ENCODE measurements around the gene TM9SF4. TPM values are rescaled to one million over a fixed set of nuclear protein-coding genes. Genes with fewer than 3 reads are reported as not detected.
"Not testable (repeated sequence)": the region's sequence is repeated elsewhere in the genome, so short reads cannot be mapped to it uniquely, and the experiment has no call there.

Gene TM9SF4
- total RNA-seq, 1 experiment from 2014 or later = 26.9 TPM

DNA sequence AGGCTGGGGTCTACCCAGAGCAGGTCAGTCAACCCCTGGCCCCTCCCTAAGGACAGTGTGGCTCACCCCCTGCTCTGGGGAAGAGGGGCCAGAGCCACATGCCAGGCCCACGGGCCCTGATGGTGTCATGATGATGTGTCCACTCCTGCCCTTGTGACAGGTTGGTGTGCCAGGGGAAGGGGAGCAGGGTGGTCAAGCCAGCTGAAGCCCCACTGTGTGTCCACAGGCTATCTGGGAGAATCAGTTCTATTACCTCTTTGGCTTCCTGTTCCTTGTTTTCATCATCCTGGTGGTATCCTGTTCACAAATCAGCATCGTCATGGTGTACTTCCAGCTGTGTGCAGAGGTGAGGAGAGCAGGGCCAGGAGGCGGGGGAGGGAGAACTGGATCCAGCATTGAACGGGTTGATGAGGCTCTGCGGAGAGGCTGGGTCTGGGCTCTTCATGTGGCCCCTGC lies 50.3 kb downstream of the TM9SF4 start:
- H3K36me3 ChIP-seq = peaks cover 77% of the 10 kb centered on the region
- no peak overlapping the region for H3K4me3 ChIP-seq
- H3K4me1 ChIP-seq (replicated peaks) = peaks cover 10% of the 10 kb centered on the region
- no peak overlapping the region for H3K27ac ChIP-seq
- no peak for DNase-seq (ENCODE audit: low read depth in 1 of 2, low spot score in 2 of 2)
- no peaks in the 10 kb centered on the region for H3K27me3 ChIP-seq (replicated peaks)
- no peaks in the 10 kb centered on the region for H3K9me3 ChIP-seq (replicated peaks)

DNA sequence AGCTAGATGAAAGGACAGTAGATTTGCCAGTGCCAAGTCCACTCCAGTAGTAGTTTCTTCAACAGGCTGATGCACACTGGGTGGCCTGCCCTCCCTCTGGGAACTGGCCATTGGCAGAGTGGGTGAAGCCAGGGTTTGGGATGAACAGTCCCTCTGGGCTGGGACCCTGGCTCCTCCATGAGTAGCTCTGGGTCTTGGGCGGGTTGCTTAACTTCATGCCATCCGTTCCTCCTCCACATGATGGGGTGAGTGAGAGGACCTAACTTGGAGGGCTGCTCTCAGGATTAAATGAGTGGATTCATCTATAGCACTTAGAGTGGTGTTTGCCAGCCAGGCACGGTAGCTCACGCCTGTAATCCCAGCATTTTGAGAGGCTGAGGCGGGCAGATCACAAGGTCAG lies 50.8 kb downstream of the TM9SF4 start:
- peaks cover 79% of the 10 kb centered on the region for H3K36me3 ChIP-seq
- H3K27me3 ChIP-seq (replicated peaks) = no peaks in the 10 kb centered on the region
- peaks cover 4% of the 10 kb centered on the region for H3K4me1 ChIP-seq (replicated peaks)
- no peaks in the 10 kb centered on the region for H3K9me3 ChIP-seq (replicated peaks)
- no peak for DNase-seq (ENCODE audit: low read depth in 1 of 2, low spot score in 2 of 2)
- no peak overlapping the region for H3K27ac ChIP-seq
- H3K4me3 ChIP-seq = no peak overlapping the region

DNA sequence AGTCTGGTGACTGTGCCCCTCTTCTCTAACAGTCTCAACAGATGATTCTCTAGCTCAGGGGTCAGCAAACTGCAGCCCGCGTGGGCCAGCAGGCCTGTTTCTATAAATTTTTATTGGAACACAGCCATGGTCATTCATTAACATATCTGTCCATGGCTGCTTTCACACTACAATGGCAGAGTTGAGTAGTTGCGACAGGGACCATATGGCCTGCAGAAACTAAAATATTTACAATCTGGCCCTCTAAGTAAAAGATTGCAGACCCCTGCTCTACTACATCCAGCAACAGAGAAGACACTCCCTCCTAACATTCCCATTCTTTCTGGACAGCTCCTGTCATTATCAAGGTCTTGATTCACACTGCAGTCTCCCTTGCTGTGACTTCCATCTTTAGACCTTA lies 52.8 kb downstream of the TM9SF4 start:
- H3K9me3 ChIP-seq (replicated peaks) = no peaks in the 10 kb centered on the region
- DNase-seq (ENCODE audit: low read depth in 1 of 2, low spot score in 2 of 2) = no peak
- no peaks in the 10 kb centered on the region for H3K27me3 ChIP-seq (replicated peaks)
- H3K4me3 ChIP-seq = no peak overlapping the region
- H3K36me3 ChIP-seq = peaks cover 82% of the 10 kb centered on the region
- H3K4me1 ChIP-seq (replicated peaks) = no peaks in the 10 kb centered on the region
- no peak overlapping the region for H3K27ac ChIP-seq

DNA sequence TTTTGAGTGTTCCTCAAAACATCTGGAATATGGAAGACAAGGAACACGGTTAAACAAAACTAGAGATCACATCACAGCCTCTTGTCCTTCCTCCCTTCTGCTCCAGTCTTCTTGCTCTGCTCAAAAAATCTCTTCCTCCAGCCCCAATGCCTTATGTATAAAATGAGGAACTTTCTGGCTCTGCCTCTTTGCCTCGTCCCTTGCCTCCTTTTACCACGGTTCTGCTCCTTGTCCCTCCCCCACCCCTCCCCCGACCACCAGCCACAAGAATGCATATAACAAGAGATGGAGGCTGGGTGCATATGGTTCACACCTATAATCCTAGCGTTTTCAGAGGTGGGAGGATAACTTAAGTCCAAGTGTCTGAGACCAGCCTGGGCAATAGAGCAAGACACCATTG lies 54.4 kb downstream of the TM9SF4 start:
- no peaks in the 10 kb centered on the region for H3K4me1 ChIP-seq (replicated peaks)
- H3K9me3 ChIP-seq (replicated peaks) = no peaks in the 10 kb centered on the region
- H3K36me3 ChIP-seq = peaks cover 67% of the 10 kb centered on the region
- H3K27me3 ChIP-seq (replicated peaks) = no peaks in the 10 kb centered on the region
- DNase-seq (ENCODE audit: low read depth in 1 of 2, low spot score in 2 of 2) = no peak
- no peak overlapping the region for H3K27ac ChIP-seq
- no peak overlapping the region for H3K4me3 ChIP-seq

DNA sequence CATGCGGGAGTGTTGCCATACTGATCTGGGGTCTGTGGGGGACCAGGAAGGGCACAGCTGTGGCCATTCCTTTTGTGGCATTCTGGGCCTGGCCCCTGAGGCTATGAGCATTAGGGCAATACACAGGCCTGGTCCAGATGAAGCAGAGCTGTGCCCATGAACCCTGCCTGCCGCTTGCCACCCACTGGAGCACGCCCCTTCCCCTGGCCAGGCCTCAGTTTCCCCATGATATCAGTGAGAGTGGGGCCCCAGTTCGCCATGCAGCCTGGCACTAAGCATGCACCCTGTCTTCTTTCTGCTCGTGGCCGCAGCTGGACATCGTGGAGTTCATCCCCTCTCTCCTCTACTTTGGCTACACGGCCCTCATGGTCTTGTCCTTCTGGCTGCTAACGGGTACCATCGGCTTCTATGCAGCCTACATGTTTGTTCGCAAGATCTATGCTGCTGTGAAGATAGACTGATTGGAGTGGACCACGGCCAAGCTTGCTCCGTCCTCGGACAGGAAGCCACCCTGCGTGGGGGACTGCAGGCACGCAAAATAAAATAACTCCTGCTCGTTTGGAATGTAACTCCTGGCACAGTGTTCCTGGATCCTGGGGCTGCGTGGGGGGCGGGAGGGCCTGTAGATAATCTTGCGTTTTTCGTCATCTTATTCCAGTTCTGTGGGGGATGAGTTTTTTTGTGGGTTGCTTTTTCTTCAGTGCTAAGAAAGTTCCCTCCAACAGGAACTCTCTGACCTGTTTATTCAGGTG lies 55.6 kb downstream of the TM9SF4 start:
- DNase-seq (ENCODE audit: low read depth in 1 of 2, low spot score in 2 of 2) = no peak
- Histone ChIP-seq H3K27me3 (replicated peaks) (no peaks in the 10 kb centered on the region), H3K4me3 (no peak overlapping the region), H3K27ac (no peak overlapping the region), H3K4me1 (replicated peaks) (no peaks in the 10 kb centered on the region), H3K36me3 (peaks cover 55% of the 10 kb centered on the region), H3K9me3 (replicated peaks) (no peaks in the 10 kb centered on the region)

GRCh38 chr20:32165836-32166545 lies 56.5 kb downstream of the TM9SF4 start:
- Histone ChIP-seq H3K4me3 (no peak overlapping the region), H3K4me1 (replicated peaks) (no peaks in the 10 kb centered on the region), H3K27me3 (replicated peaks) (no peaks in the 10 kb centered on the region), H3K27ac (no peak overlapping the region), H3K9me3 (replicated peaks) (no peaks in the 10 kb centered on the region), H3K36me3 (peaks cover 49% of the 10 kb centered on the region)
- DNase-seq (ENCODE audit: low read depth in 1 of 2, low spot score in 2 of 2) = no peak

GRCh38 chr20:32167552-32167951 lies 58.0 kb downstream of the TM9SF4 start:
- DNase-seq (ENCODE audit: low read depth in 1 of 2, low spot score in 2 of 2) = no peak
- peaks cover 33% of the 10 kb centered on the region for H3K36me3 ChIP-seq
- no peak overlapping the region for H3K4me3 ChIP-seq
- no peaks in the 10 kb centered on the region for H3K27me3 ChIP-seq (replicated peaks)
- no peak overlapping the region for H3K27ac ChIP-seq
- no peaks in the 10 kb centered on the region for H3K9me3 ChIP-seq (replicated peaks)
- H3K4me1 ChIP-seq (replicated peaks) = no peaks in the 10 kb centered on the region

DNA sequence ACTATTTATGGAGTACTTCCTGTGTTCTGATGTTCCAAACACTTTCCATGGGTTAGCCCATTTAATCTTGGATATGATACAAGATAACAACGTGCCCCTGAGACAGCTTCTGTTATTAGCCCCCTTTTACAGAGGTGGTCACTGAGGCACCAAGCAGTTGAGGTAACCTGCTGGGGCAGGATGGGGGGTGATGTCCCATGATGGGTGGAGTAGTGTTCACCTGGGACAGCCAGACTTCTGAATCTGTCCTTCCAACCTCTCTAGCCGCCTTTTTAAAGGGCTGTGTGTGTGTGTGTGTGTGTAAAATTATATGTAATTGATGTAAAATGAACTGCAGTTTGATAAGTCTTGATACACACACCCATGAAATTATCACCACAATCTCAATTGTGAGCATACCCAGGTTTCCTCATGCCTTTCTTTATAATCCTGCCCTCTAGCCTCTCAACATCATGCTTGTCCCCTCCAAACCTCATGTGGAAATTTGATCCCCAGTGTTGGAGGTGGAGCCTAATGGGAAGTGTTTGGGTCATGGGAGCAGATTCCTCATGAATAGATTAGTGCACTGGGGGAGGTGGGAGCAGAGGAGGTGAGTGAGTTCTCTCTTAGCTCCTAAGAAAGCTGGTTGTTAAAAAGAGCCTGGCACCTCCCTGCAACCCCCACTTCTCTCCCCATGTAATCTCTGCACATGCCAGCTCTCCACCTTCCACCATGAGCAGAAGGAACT lies 58.8 kb downstream of the TM9SF4 start:
- Histone ChIP-seq H3K27ac (no peak overlapping the region), H3K27me3 (replicated peaks) (no peaks in the 10 kb centered on the region), H3K36me3 (peaks cover 29% of the 10 kb centered on the region), H3K9me3 (replicated peaks) (no peaks in the 10 kb centered on the region), H3K4me3 (no peak overlapping the region), H3K4me1 (replicated peaks) (no peaks in the 10 kb centered on the region)
- no peak for DNase-seq (ENCODE audit: low read depth in 1 of 2, low spot score in 2 of 2)

- DNase-seq (ENCODE audit: low read depth in 1 of 2, low spot score in 2 of 2); H3K27ac ChIP-seq; H3K27me3 ChIP-seq (replicated peaks); H3K9me3 ChIP-seq (replicated peaks); H3K4me1 ChIP-seq (replicated peaks); H3K4me3 ChIP-seq; H3K36me3 ChIP-seq: not testable (repeated sequence)
Observed at GRCh38 chr20:32177696-32178095, 68.2 kb downstream of the TM9SF4 start.

GRCh38 chr20:32179515-32179914 lies 70.0 kb downstream of the TM9SF4 start:
- Histone ChIP-seq H3K36me3 (no peaks in the 10 kb centered on the region), H3K4me1 (replicated peaks) (no peaks in the 10 kb centered on the region), H3K27ac (no peak overlapping the region), H3K9me3 (replicated peaks) (no peaks in the 10 kb centered on the region), H3K4me3 (no peak overlapping the region), H3K27me3 (replicated peaks) (no peaks in the 10 kb centered on the region)
- no peak for DNase-seq (ENCODE audit: low read depth in 1 of 2, low spot score in 2 of 2)

GRCh38 chr20:32179934-32180333 lies 70.4 kb downstream of the TM9SF4 start:
- DNase-seq (ENCODE audit: low read depth in 1 of 2, low spot score in 2 of 2) = no peak
- H3K4me1 ChIP-seq (replicated peaks) = no peaks in the 10 kb centered on the region
- H3K27me3 ChIP-seq (replicated peaks) = no peaks in the 10 kb centered on the region
- H3K36me3 ChIP-seq = no peaks in the 10 kb centered on the region
- no peaks in the 10 kb centered on the region for H3K9me3 ChIP-seq (replicated peaks)
- no peak overlapping the region for H3K27ac ChIP-seq
- no peak overlapping the region for H3K4me3 ChIP-seq

GRCh38 chr20:32181606-32182005 lies 72.1 kb downstream of the TM9SF4 start:
- DNase-seq (ENCODE audit: low read depth in 1 of 2, low spot score in 2 of 2) = no peak
- H3K36me3 ChIP-seq = no peaks in the 10 kb centered on the region

GRCh38 chr20:32183947-32184635 lies 74.6 kb downstream of the TM9SF4 start:
- peaks cover 5% of the 10 kb centered on the region for H3K4me1 ChIP-seq (replicated peaks)
- no peaks in the 10 kb centered on the region for H3K27me3 ChIP-seq (replicated peaks)
- no peak for DNase-seq (ENCODE audit: low read depth in 1 of 2, low spot score in 2 of 2)
- H3K9me3 ChIP-seq (replicated peaks) = no peaks in the 10 kb centered on the region
- H3K27ac ChIP-seq = no peak overlapping the region
- peaks cover 8% of the 10 kb centered on the region for H3K36me3 ChIP-seq
- no peak overlapping the region for H3K4me3 ChIP-seq

More at GRCh38 chr20:32181606-32182005, 72.1 kb downstream of the TM9SF4 start:
- Histone ChIP-seq H3K9me3 (replicated peaks) (no peaks in the 10 kb centered on the region), H3K4me3 (no peak overlapping the region), H3K27ac (no peak overlapping the region), H3K4me1 (replicated peaks) (no peaks in the 10 kb centered on the region), H3K27me3 (replicated peaks) (no peaks in the 10 kb centered on the region)

All from SJSA1 (cell line).